Upper lobe of right lung (tissue), 1 donor: ENCODE measurements around the gene PLXND1. TPM values are rescaled to one million over a fixed set of nuclear protein-coding genes. Genes with fewer than 3 reads are reported as not detected.

Experiments
- ATAC-seq: fragments of 200-7000 bp; cut with Tn5 transposase; one replicate; pipeline ENCODE4 v1.9.1; 2020; ENCODE audit warnings: mild to moderate bottlenecking, moderate library complexity
- DNase-seq: peaks from one replicate; pipeline ENCODE4 v3.0.0-alpha.2; 2020
- H3K27ac ChIP-seq: fragments of 200-600 bp; one replicate; pipeline ENCODE4 v1.8.0; 2022
- H3K27me3 ChIP-seq: fragments of 200-600 bp; one replicate; pipeline ENCODE4 v1.8.0; 2022; ENCODE audit warnings: mild to moderate bottlenecking
- H3K36me3 ChIP-seq: fragments of 200-600 bp; one replicate; pipeline ENCODE4 v1.8.0; 2022
- H3K4me1 ChIP-seq: fragments of 200-600 bp; one replicate; pipeline ENCODE4 v1.8.0; 2022
- H3K4me3 ChIP-seq: fragments of 200-600 bp; one replicate; pipeline ENCODE4 v1.8.0; 2022; ENCODE audit warnings: mild to moderate bottlenecking
- H3K9me3 ChIP-seq: fragments of 200-600 bp; one replicate; pipeline ENCODE4 v1.8.0; 2022
- CTCF ChIP-seq: fragments of 200-600 bp; IDR thresholded peaks from one replicate; pipeline ENCODE4 v1.8.0; 2022; ENCODE audit warnings: antibody characterized with exemption
- intact Hi-C: fragments of 100-400 bp; cut with DNase I; formaldehyde crosslinking; loops from one replicate; pipeline ENCODE4 v1.11.0; 2022
- total RNA-seq: library from RNA; stranded (reverse); fragmentation: NEBNext Ultra II Directional; extraction: Animal tissue kit (Norgen Biotek cat#: 25700); gene quantifications from one replicate; pipeline ENCODE4 v1.2.1, GENCODE V29; 2021
- donor health status: DM: no; HTN: yes; CAD: no; lungs with severe emphysema.

PLXND1 gene
- total RNA-seq, 1 donor from 2014 or later = 284 TPM

- intact Hi-C loops = no loop called here
- Histone ChIP-seq H3K4me1 (no peaks in the 10 kb centered on the region), H3K27ac (no peak overlapping the region), H3K9me3 (no peaks in the 10 kb centered on the region), H3K36me3 (no peaks in the 10 kb centered on the region), H3K27me3 (no peaks in the 10 kb centered on the region), H3K4me3 (no peak overlapping the region)
- DNase-seq (no peak), ATAC-seq (no peak)
- no peak for TF ChIP-seq CTCF
Observed at GRCh38 chr3:129534428-129535027, 71.9 kb downstream of the PLXND1 start.

- H3K4me1 ChIP-seq = no peaks in the 10 kb centered on the region
- no peaks in the 10 kb centered on the region for H3K36me3 ChIP-seq
- ATAC-seq (no peak), DNase-seq (no peak)
- H3K27ac ChIP-seq = no peak overlapping the region
- TF ChIP-seq CTCF = no peak
- H3K27me3 ChIP-seq = no peaks in the 10 kb centered on the region
- no peaks in the 10 kb centered on the region for H3K9me3 ChIP-seq
- no peak overlapping the region for H3K4me3 ChIP-seq
- intact Hi-C loops = no loop called here
Observed at GRCh38 chr3:129533406-129533805, 73.1 kb downstream of the PLXND1 start.

- ATAC-seq (no peak), DNase-seq (no peak)
- intact Hi-C loops = no loop called here
- no peaks in the 10 kb centered on the region for H3K36me3 ChIP-seq
- TF ChIP-seq CTCF = no peak
- no peaks in the 10 kb centered on the region for H3K27me3 ChIP-seq
- no peaks in the 10 kb centered on the region for H3K9me3 ChIP-seq
- no peak overlapping the region for H3K4me3 ChIP-seq
- no peak overlapping the region for H3K27ac ChIP-seq
- no peaks in the 10 kb centered on the region for H3K4me1 ChIP-seq
Observed at GRCh38 chr3:129532261-129532660, 74.2 kb downstream of the PLXND1 start.

- Histone ChIP-seq H3K36me3 (no peaks in the 10 kb centered on the region), H3K4me3 (no peak overlapping the region), H3K27me3 (no peaks in the 10 kb centered on the region), H3K27ac (no peak overlapping the region), H3K9me3 (no peaks in the 10 kb centered on the region), H3K4me1 (no peaks in the 10 kb centered on the region)
- DNase-seq (no peak), ATAC-seq (no peak)
- TF ChIP-seq CTCF = no peak
- intact Hi-C loops = no loop called here
Observed at GRCh38 chr3:129531699-129532098, 74.8 kb downstream of the PLXND1 start.

GRCh38 chr3:129530821-129531220, 75.7 kb downstream of the PLXND1 start:
- ATAC-seq (no peak), DNase-seq (no peak)
- no peaks in the 10 kb centered on the region for H3K36me3 ChIP-seq
- TF ChIP-seq CTCF = no peak
- no peaks in the 10 kb centered on the region for H3K4me1 ChIP-seq
- intact Hi-C loops = no loop called here
- H3K9me3 ChIP-seq = no peaks in the 10 kb centered on the region
- no peak overlapping the region for H3K4me3 ChIP-seq
- H3K27me3 ChIP-seq = no peaks in the 10 kb centered on the region
- H3K27ac ChIP-seq = no peak overlapping the region

- no peaks in the 10 kb centered on the region for H3K4me1 ChIP-seq
- H3K27me3 ChIP-seq = no peaks in the 10 kb centered on the region
- no peak for ATAC-seq
- H3K27ac ChIP-seq = no peak overlapping the region
- H3K9me3 ChIP-seq = no peaks in the 10 kb centered on the region
- TF ChIP-seq CTCF = no peak
- H3K36me3 ChIP-seq = no peaks in the 10 kb centered on the region
- no peak overlapping the region for H3K4me3 ChIP-seq
- DNase-seq = no peak
- intact Hi-C loops = no loop called here
Observed at GRCh38 chr3:129530251-129530791, 76.2 kb downstream of the PLXND1 start.
